ENCODE data around the gene GRIK4.

- no peak for TF ChIP-seq JUN (IDR thresholded peaks at IDR 0.05; ENCODE audit: borderline replicate concordance, insufficient read depth, insufficient read length, low read depth)
- no peak for TF ChIP-seq CTCF (IDR thresholded peaks at IDR 0.05; ENCODE audit: extremely low read depth in 1 of 2, insufficient read depth in 1 of 2, low read depth in 1 of 2, low read length in 2 of 2)
- no peak for TF ChIP-seq EZH2 (IDR thresholded peaks at IDR 0.05; ENCODE audit: borderline replicate concordance, low read depth, low read length, severe bottlenecking)
Measured at GRCh38 chr11:120555433-120555773, 43.9 kb downstream of the GRIK4 start.
